Stimulated activated CD4-positive, alpha-beta T cell treated with anti-CD3 and anti-CD28 coated beads, Interleukin-2, amount 100 ng/mL, for 24 hours (primary cell): ENCODE results near the gene LMLN.
"Not testable (repeated sequence)": the region's sequence is repeated elsewhere in the genome, so short reads cannot be mapped to it uniquely, and the experiment has no call there.

Source experiments
- DNase-seq, 2 donors: peaks; one replicate each; pipeline ENCODE4 v3.0.0-alpha.2; 2020

LMLN gene

GRCh38 chr3:197956626-197956988 lies 3.4 kb upstream of the LMLN start:
- DNase-seq = no peak

GRCh38 chr3:197957790-197958133 lies 2.3 kb upstream of the LMLN start:
- no peak for DNase-seq

GRCh38 chr3:197958346-197958745 lies 1.7 kb upstream of the LMLN start:
- DNase-seq = no peak

- DNase-seq = not testable (repeated sequence)
These were observed 1.2 kb upstream of the LMLN start for GRCh38 chr3:197958848-197959247.

GRCh38 chr3:197959500-197959890 lies 522 bp upstream of the LMLN start:
- no peak for DNase-seq

- DNase-seq = no peak
These were observed 921 bp downstream of the LMLN start for GRCh38 chr3:197960694-197961581.

- DNase-seq = no peak
These were observed 1.5 kb downstream of the LMLN start for GRCh38 chr3:197961582-197961945.

- DNase-seq = no peak
These were observed 3.1 kb downstream of the LMLN start for GRCh38 chr3:197963019-197963637.

GRCh38 chr3:197967337-197967989 lies 7.4 kb downstream of the LMLN start:
- not testable (repeated sequence) for DNase-seq

GRCh38 chr3:197970588-197970987 lies 10.6 kb downstream of the LMLN start:
- no peak for DNase-seq

GRCh38 chr3:197974016-197974415 lies 14.0 kb downstream of the LMLN start:
- DNase-seq = no peak

GRCh38 chr3:197975311-197975710 lies 15.3 kb downstream of the LMLN start:
- no peak for DNase-seq

GRCh38 chr3:197983076-197983475 lies 23.1 kb downstream of the LMLN start:
- DNase-seq = no peak

GRCh38 chr3:197989651-197990050 lies 29.6 kb downstream of the LMLN start:
- DNase-seq = no peak

GRCh38 chr3:197994736-197995135 lies 34.7 kb downstream of the LMLN start:
- DNase-seq = no peak

GRCh38 chr3:197996855-197997254 lies 36.8 kb downstream of the LMLN start:
- no peak for DNase-seq

- DNase-seq = no peak
These were observed 37.9 kb downstream of the LMLN start for GRCh38 chr3:197997936-197998335.

- no peak for DNase-seq
These were observed 57.1 kb downstream of the LMLN start for GRCh38 chr3:198017090-198017489.

GRCh38 chr3:198018416-198018815 lies 58.4 kb downstream of the LMLN start:
- DNase-seq = no peak

- DNase-seq = no peak
These were observed 59.1 kb downstream of the LMLN start for GRCh38 chr3:198019115-198019514.

GRCh38 chr3:198021320-198021719 lies 61.3 kb downstream of the LMLN start:
- DNase-seq = no peak

GRCh38 chr3:198022604-198023003 lies 62.6 kb downstream of the LMLN start:
- DNase-seq = no peak

- no peak for DNase-seq
These were observed 65.6 kb downstream of the LMLN start for GRCh38 chr3:198025644-198026043.

- DNase-seq = no peak
These were observed 66.6 kb downstream of the LMLN start for GRCh38 chr3:198026620-198027019.
